ENCODE results near the gene AK8.

Gene AK8

DNA sequence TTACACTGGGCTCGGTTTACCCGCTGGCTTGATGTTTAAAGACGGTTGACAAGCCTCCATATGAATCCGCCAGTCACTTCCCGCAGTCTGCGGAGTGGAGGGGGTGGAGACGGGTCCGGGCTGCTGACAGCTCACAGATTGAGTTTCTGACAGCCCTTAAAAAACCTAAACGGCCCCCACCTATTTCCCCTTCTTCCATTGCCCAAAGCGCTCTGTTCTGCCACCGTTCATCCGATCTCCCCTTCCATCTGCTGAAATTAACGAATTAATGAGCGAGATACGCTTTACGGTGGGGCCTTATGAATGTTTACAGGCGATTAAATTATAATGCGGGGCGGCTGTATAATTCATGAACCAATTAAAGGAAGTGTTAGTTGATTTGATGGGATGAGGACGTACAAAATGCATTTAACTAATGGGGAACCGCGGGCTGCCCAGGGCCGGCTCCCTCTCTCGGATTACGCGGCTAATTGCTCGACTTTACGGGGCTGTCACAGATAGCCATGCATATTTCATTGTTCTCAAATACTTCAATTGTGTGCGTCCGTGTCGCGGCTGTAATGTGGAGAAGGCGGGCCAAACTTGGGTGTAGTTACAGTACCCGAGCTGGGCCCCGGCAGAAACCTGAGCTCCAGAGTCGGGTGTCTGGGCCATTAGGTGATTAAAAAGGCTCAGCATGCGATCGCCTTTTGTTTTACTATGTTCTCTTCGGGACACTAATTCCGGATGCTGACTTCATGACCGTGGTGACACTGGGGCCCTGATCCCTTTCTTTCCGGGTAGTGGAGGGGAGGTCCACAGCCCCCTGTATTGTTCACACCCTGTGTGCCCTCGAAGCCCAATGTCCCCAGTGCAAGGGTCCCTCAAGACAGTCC lies 133.0 kb downstream of the AK8 start:
- peaks cover 62% of the 10 kb centered on the region for H3K27me3 ChIP-seq
- no peaks in the 10 kb centered on the region for H3K9me3 ChIP-seq
- no peak overlapping the region for H3K4me3 ChIP-seq (ENCODE audit: low read depth in 1 of 2, low read length in 1 of 2)
- TF ChIP-seq, protein P1, sequence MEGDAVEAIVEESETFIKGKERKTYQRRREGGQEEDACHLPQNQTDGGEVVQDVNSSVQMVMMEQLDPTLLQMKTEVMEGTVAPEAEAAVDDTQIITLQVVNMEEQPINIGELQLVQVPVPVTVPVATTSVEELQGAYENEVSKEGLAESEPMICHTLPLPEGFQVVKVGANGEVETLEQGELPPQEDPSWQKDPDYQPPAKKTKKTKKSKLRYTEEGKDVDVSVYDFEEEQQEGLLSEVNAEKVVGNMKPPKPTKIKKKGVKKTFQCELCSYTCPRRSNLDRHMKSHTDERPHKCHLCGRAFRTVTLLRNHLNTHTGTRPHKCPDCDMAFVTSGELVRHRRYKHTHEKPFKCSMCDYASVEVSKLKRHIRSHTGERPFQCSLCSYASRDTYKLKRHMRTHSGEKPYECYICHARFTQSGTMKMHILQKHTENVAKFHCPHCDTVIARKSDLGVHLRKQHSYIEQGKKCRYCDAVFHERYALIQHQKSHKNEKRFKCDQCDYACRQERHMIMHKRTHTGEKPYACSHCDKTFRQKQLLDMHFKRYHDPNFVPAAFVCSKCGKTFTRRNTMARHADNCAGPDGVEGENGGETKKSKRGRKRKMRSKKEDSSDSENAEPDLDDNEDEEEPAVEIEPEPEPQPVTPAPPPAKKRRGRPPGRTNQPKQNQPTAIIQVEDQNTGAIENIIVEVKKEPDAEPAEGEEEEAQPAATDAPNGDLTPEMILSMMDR (IDR thresholded peaks at IDR 0.05), result no peak
- H3K4me1 ChIP-seq (ENCODE audit: control insufficient read depth in 1 of 2, insufficient read depth in 1 of 2, low read depth in 1 of 2, low read length in 1 of 2), result no peaks in the 10 kb centered on the region
- H3K27ac ChIP-seq, result no peak overlapping the region
- H3K36me3 ChIP-seq, result no peaks in the 10 kb centered on the region

DNA sequence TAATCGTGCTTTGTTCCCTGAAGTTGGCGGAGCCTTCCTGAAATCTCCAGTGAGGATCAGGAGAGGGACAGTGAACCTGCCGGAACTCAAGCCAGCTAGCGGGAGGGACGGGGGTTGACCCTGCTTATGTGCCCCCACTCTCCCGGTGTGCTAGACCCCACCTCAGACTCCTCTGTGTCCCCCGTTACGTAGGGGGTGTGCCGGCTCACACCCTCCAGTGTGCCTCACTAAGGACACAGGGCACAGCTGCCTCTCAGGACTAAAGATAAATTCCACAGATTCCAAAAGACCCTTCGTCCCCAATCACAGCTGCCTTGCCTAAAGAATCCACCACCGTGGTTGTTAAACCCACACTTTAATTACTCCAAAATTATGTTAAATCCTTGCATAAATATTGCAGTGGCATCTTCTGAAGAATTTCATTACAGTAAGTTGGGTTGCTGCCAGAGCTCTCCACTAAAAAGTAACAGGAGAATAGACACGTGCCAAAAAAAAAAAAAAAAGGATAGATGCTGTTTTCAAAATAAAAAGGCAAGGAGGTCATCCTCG lies 134.1 kb downstream of the AK8 start:
- no peak overlapping the region for H3K4me3 ChIP-seq (ENCODE audit: low read depth in 1 of 2, low read length in 1 of 2)
- TF ChIP-seq, protein P1 (IDR thresholded peaks at IDR 0.05), result no peak
- H3K27ac ChIP-seq, result no peak overlapping the region
- peaks cover 61% of the 10 kb centered on the region for H3K27me3 ChIP-seq
- H3K4me1 ChIP-seq (ENCODE audit: control insufficient read depth in 1 of 2, insufficient read depth in 1 of 2, low read depth in 1 of 2, low read length in 1 of 2), result no peaks in the 10 kb centered on the region
- no peaks in the 10 kb centered on the region for H3K9me3 ChIP-seq
- no peaks in the 10 kb centered on the region for H3K36me3 ChIP-seq

DNA sequence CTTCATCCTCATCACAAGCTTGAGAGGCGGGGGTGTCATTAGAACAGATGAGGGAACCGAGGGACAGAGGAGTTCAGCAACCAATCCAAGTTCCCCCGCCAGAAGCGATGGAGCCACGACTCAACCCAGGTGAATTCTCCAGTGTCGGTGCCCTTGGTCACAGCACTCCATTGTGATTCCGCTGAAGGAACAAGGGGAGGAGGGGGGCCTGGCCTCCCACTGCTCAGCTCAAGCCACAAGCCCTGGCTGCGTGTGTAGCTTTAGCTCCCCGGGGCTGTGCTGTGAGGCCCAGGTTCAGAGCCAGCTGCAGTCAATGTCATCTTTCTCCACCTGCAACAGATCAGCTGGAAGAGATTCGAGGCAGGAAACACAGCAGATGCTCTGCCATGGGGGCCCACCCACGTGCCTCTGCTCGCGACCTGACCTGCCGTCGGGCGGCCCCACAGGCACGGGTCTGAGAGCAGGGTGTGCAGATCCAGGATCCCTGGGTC lies 135.2 kb downstream of the AK8 start:
- peaks cover 56% of the 10 kb centered on the region for H3K27me3 ChIP-seq
- TF ChIP-seq, protein P1 (IDR thresholded peaks at IDR 0.05), result no peak
- no peak overlapping the region for H3K4me3 ChIP-seq (ENCODE audit: low read depth in 1 of 2, low read length in 1 of 2)

DNA sequence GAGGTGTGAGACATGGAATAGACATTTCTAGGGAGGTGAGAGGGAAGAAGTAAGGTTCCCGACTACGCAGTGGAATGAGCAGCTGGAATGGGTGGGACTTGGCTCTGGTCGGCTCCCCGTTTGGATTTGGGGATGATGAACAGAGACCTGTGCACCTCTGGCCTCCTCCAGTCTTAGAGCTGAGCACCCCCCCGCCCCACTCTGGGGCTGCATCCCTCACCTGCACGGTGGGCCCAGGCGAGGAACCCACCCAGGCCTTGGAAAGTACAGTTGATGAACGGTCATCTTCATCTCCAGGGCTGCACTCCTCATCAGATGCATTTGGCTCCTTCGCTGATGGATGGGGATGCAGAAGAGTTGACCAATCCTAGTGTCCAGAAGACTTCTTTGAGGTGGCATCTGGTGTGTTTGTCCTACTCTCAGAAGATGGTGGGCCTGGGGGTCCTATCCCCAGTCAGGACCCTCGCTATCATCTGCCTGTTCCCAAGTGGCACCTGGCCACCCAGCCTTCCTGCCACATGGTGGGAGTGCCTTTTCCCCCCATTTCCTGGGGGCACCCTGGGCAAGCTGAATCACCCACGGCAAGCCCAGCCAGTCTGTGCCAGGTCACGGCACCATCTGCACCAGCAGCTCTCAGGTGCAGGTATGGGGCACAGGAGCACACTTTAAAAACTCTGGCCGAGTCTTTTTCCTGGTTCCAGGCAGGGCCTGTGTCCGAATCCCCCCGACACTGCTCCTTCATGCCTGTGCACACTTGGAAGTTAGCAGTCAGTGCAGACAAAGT lies 137.4 kb downstream of the AK8 start:
- no peak overlapping the region for H3K4me3 ChIP-seq (ENCODE audit: low read depth in 1 of 2, low read length in 1 of 2)
- H3K9me3 ChIP-seq, result no peaks in the 10 kb centered on the region
- H3K4me1 ChIP-seq (ENCODE audit: control insufficient read depth in 1 of 2, insufficient read depth in 1 of 2, low read depth in 1 of 2, low read length in 1 of 2), result no peaks in the 10 kb centered on the region
- no peaks in the 10 kb centered on the region for H3K36me3 ChIP-seq
- no peak overlapping the region for H3K27ac ChIP-seq
- TF ChIP-seq, protein P1 (IDR thresholded peaks at IDR 0.05), result no peak
- peaks cover 41% of the 10 kb centered on the region for H3K27me3 ChIP-seq

More for the DNA sequence above, 135.2 kb downstream of the AK8 start:
- no peaks in the 10 kb centered on the region for H3K4me1 ChIP-seq (ENCODE audit: control insufficient read depth in 1 of 2, insufficient read depth in 1 of 2, low read depth in 1 of 2, low read length in 1 of 2)
- H3K9me3 ChIP-seq, result no peaks in the 10 kb centered on the region
- H3K36me3 ChIP-seq, result no peaks in the 10 kb centered on the region
- no peak overlapping the region for H3K27ac ChIP-seq

DNA sequence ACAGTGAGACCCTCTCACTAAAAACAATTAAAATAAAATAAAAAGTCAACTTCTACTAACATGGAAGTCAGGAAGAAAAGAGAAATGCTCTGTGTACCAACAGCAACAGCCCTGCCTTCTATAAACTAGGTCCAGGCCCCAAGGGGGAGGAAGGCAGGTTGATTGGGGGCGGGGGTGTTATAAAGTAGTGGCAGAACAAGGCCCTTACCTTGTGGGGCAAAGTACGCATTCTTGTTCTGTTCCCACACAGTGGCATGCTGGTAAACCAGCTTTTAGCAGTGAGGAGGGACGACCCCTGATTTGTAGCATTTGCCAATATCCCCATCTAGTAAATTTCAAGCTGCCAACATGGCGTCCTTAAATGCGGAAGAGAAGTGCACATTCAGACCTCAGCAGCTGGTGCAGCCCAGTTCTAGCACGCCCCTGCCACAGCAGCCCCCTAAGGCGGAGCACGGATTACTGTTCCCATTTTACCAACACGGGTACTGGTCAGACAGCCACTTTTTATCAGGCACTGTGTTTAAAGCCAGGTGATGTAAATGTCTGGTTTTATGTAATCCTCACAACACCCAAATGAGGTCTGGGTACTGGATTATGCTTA lies 138.3 kb downstream of the AK8 start:
- Histone ChIP-seq H3K4me3 (ENCODE audit: low read depth in 1 of 2, low read length in 1 of 2) (no peak overlapping the region), H3K27me3 (peaks cover 32% of the 10 kb centered on the region), H3K36me3 (no peaks in the 10 kb centered on the region), H3K9me3 (no peaks in the 10 kb centered on the region), H3K4me1 (ENCODE audit: control insufficient read depth in 1 of 2, insufficient read depth in 1 of 2, low read depth in 1 of 2, low read length in 1 of 2) (no peaks in the 10 kb centered on the region), H3K27ac (no peak overlapping the region)
- TF ChIP-seq, protein P1 (IDR thresholded peaks at IDR 0.05), result no peak
